NT2/D1 (cell line): ENCODE results near the gene TNS3.

Source experiments
- DNase-seq: peaks from one replicate; pipeline ENCODE4 v3.0.0-alpha.2; 2011; ENCODE audit warnings: low read depth, low spot score
- H3K27me3 ChIP-seq: 2 replicates; pipeline ENCODE4 v1.6.0; 2011; ENCODE audit warnings: mild to moderate bottlenecking; ENCODE audit not compliant: insufficient read length, insufficient read depth
- H3K36me3 ChIP-seq: 2 replicates; pipeline ENCODE4 v1.6.1; 2011; ENCODE audit warnings: mild to moderate bottlenecking, low read length, mixed read lengths; ENCODE audit not compliant: insufficient read depth, insufficient read length
- H3K4me1 ChIP-seq: 2 replicates; pipeline ENCODE4 v1.5.1; 2011; ENCODE audit not compliant: insufficient read depth, insufficient read length
- H3K4me3 ChIP-seq: 2 replicates; pipeline ENCODE4 v1.5.1; 2011; ENCODE audit warnings: low read depth; ENCODE audit not compliant: insufficient read length
- H3K9ac ChIP-seq: 2 replicates; pipeline ENCODE4 v1.6.0; 2011; ENCODE audit warnings: low read depth; ENCODE audit not compliant: insufficient read length
- H3K9me3 ChIP-seq: 2 replicates; pipeline ENCODE4 v1.5.1; 2011; ENCODE audit warnings: mild to moderate bottlenecking, low read length; ENCODE audit not compliant: insufficient read depth
- SUZ12 ChIP-seq: IDR thresholded peaks from 2 replicates; pipeline ENCODE4 v1.6.1; 2011; ENCODE audit not compliant: insufficient read length, insufficient read depth; ENCODE audit errors: extremely low read depth
- YY1 ChIP-seq: IDR thresholded peaks from 2 replicates; pipeline ENCODE4 v1.6.1; 2011; ENCODE audit not compliant: insufficient read length, insufficient read depth
- ZNF274 ChIP-seq: IDR thresholded peaks from 2 replicates; pipeline ENCODE4 v1.6.1; 2011; ENCODE audit warnings: mild to moderate bottlenecking, low read depth, low read length

Gene TNS3

GRCh38 chr7:47475880-47476227 is 106.1 kb downstream of the TNS3 start:
- no peak overlapping the region for H3K4me3 ChIP-seq

GRCh38 chr7:47474937-47475879 is 106.7 kb downstream of the TNS3 start:
- Histone ChIP-seq H3K36me3 (peaks cover 56% of the 10 kb centered on the region), H3K4me1 (peaks cover 51% of the 10 kb centered on the region), H3K9ac (no peak overlapping the region), H3K9me3 (no peaks in the 10 kb centered on the region), H3K4me3 (no peak overlapping the region), H3K27me3 (peaks cover 17% of the 10 kb centered on the region)
- TF ChIP-seq YY1 = no peak
- no peak for TF ChIP-seq ZNF274
- TF ChIP-seq SUZ12 = no peak
- DNase-seq = peak; percentile 76

More at GRCh38 chr7:47475880-47476227, 106.1 kb downstream of the TNS3 start:
- peaks cover 52% of the 10 kb centered on the region for H3K4me1 ChIP-seq
- H3K9me3 ChIP-seq = no peaks in the 10 kb centered on the region
- H3K36me3 ChIP-seq = peaks cover 52% of the 10 kb centered on the region
- TF ChIP-seq SUZ12 (no peak), ZNF274 (no peak), YY1 (no peak)
- no peak for DNase-seq
- H3K27me3 ChIP-seq = peaks cover 17% of the 10 kb centered on the region
- H3K9ac ChIP-seq = no peak overlapping the region

GRCh38 chr7:47474211-47474936 is 107.5 kb downstream of the TNS3 start:
- no peaks in the 10 kb centered on the region for H3K9me3 ChIP-seq
- peaks cover 53% of the 10 kb centered on the region for H3K36me3 ChIP-seq
- no peak for DNase-seq
- no peak overlapping the region for H3K9ac ChIP-seq
- peaks cover 17% of the 10 kb centered on the region for H3K27me3 ChIP-seq
- no peak overlapping the region for H3K4me3 ChIP-seq
- TF ChIP-seq SUZ12 = no peak
- no peak for TF ChIP-seq ZNF274
- no peak for TF ChIP-seq YY1
- peaks cover 45% of the 10 kb centered on the region for H3K4me1 ChIP-seq

- H3K4me1 ChIP-seq = peaks cover 39% of the 10 kb centered on the region
- H3K9me3 ChIP-seq = no peaks in the 10 kb centered on the region
- peaks cover 49% of the 10 kb centered on the region for H3K36me3 ChIP-seq
- H3K27me3 ChIP-seq = peaks cover 14% of the 10 kb centered on the region
- no peak for DNase-seq
- no peak overlapping the region for H3K4me3 ChIP-seq
- no peak overlapping the region for H3K9ac ChIP-seq
- TF ChIP-seq SUZ12 = no peak
- no peak for TF ChIP-seq YY1
- no peak for TF ChIP-seq ZNF274
These were observed 108.3 kb downstream of the TNS3 start for GRCh38 chr7:47473499-47474210.

- no peak for TF ChIP-seq YY1
- no peak for TF ChIP-seq SUZ12
- TF ChIP-seq ZNF274 = no peak
- H3K4me3 ChIP-seq = no peak overlapping the region
- DNase-seq = no peak
- H3K27me3 ChIP-seq = peaks cover 6% of the 10 kb centered on the region
- H3K4me1 ChIP-seq = peaks cover 32% of the 10 kb centered on the region
- no peak overlapping the region for H3K9ac ChIP-seq
- H3K36me3 ChIP-seq = peaks cover 50% of the 10 kb centered on the region
- H3K9me3 ChIP-seq = no peaks in the 10 kb centered on the region
These were observed 109.3 kb downstream of the TNS3 start for GRCh38 chr7:47472444-47473157.

GRCh38 chr7:47471831-47472230 is 110.1 kb downstream of the TNS3 start:
- H3K27me3 ChIP-seq = peaks cover 4% of the 10 kb centered on the region
- H3K36me3 ChIP-seq = peaks cover 52% of the 10 kb centered on the region
- no peak overlapping the region for H3K4me3 ChIP-seq
- DNase-seq = no peak
- no peak overlapping the region for H3K9ac ChIP-seq
- peaks cover 32% of the 10 kb centered on the region for H3K4me1 ChIP-seq
- no peaks in the 10 kb centered on the region for H3K9me3 ChIP-seq
- TF ChIP-seq ZNF274 (no peak), SUZ12 (no peak), YY1 (no peak)
